GM19324 (cell line): ENCODE measurements around the gene RNF144A.
"Not testable (repeated sequence)": the region's sequence is repeated elsewhere in the genome, so short reads cannot be mapped to it uniquely, and the experiment has no call there.

Experiments used
- ATAC-seq: cut with Tn5 transposase; IDR thresholded peaks from one replicate; pipeline ENCODE4 v1.9.1; 2021; ENCODE audit warnings: mild to moderate bottlenecking, moderate library complexity; ENCODE audit not compliant: unreplicated experiment, low FRiP score

RNF144A gene

DNA sequence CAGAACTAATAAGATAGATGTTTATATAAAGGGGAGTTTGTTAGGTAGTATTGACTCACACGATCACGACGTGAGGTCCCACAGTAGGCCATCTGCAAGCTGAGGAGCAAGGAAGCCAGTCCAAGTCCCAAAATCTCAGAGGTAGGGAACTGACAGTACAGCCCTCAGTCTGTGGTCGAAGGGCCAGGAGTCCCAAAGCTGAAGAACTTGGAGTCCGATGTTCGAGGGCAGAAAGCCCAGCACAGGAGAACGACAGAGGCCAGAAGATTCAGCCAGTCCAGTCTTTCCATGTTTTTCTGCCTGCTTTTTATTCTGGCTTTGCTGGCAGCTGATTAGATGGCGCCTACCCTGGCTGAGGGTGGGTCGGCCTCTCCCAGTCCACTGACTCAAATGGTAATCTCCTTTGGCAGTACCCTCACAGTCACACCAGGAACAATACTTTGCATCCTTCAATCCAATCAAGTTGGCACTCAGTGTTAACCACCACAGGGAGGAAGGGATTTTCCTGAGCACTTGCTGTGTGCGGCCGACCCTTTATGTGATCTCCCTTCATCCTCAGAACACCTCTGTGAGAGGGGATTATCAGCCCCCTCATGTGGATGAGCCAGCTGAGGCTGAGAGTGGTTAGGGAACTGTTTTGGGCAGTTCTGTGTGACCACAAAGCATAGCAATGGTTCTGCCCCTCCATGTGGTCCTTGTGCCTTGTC is 78.3 kb downstream of the RNF144A start:
- no peak for ATAC-seq

DNA sequence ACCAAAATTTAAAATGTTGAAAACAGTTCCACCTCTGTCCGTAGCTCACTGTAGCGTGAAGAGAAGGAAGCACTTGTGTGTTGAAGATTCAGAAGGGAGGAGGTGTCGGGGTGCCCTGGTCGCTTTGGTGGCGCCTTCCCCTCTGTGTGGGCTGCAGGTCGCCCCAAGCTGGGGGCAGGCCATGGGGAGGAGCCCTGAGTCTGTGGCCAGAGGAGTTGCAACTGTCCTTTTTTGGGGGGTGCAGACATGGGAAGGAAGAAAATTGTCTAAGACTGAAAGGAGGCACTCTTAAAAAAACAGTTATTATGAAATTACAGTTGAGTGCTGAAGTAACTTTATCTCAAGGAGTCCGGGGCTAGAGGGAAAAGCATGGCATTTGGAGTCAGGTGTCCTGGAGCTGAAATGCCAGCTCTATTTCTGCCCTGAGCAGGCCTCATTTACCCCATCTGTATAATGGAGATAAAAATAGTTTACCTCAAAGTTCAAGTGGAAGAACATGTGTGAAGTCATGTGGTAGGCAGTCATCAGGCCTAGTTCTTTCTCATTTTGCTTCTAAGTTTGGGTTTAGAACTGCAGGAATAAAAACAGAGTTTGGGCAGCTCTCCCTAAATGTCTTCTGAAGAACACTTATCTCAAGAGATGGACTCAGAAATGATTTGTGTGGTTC is 82.1 kb downstream of the RNF144A start:
- peak; percentile 82 for ATAC-seq

DNA sequence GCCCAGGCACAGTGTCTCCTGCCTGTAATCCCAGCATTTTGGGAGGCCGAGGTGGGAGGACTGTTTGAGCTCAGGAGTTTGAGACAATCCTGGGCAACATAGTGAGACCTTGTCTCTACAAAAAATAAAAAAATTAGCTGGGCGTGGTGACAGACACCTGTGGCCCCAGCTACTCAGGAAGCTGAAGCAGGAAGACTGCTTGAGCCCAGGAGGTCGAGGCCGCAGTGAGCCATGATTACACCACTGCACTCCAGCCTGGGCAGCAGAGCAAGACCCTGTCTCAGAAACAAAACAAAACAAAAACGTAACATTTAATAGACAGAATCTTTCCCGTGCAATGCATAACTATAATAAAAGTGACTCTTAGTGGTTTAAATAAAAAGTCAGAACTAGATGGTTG is 84.2 kb downstream of the RNF144A start:
- not testable (repeated sequence) for ATAC-seq

DNA sequence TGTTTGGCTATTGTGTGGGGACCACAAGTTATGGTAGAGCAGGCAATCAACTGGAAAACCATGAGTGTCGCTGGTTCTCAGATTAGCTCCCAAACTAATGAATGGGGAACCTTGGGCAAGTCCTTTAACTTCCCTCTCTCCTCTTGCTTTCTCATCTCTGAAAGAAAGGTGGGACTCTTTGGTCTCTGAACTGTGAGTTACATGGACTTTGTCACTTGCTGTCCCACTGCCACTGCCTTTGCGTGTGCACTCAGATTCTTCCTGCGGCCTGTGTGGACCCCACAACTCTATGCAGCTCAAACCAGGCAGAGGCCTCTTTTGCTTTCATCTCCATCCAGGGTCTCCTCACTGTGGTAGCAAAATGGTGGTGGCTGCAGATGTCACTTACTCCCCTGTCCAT is 86.7 kb downstream of the RNF144A start:
- ATAC-seq = no peak

DNA sequence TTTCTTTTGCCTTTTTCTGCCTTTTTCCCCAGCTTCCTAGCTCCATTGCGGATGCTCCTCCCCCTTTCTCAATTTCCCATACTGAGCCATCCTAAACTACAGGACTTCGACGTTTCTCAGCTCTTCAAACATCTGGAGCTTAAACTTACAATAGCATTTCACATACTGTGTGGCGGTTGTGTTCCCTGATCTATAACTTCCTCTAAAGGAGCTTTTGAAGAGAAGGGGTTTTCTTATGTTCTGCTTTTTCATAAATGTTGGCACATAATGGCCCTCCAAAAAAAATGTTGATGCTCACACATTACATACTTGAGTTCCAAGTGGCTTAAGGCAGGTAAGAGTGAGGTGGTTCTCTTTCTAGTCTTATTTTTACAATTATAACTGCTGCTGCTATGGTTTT is 87.4 kb downstream of the RNF144A start:
- no peak for ATAC-seq

DNA sequence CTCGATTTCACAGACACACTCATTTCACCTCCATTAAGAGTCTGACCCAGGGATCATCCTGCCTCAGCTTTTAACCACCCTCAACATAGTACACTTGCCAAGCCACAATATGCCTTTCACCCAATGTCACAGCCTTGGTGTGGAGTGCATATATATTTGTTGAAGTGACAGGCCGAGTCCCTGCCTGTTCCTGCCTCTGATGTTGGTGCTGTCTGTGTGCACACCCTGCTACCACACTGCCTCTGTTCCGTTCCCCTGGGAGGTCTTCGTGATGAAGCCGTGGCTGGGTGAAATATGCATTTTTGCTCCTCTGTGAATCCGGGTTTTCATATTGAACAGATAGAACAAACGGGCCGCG is 90.3 kb downstream of the RNF144A start:
- ATAC-seq = no peak

DNA sequence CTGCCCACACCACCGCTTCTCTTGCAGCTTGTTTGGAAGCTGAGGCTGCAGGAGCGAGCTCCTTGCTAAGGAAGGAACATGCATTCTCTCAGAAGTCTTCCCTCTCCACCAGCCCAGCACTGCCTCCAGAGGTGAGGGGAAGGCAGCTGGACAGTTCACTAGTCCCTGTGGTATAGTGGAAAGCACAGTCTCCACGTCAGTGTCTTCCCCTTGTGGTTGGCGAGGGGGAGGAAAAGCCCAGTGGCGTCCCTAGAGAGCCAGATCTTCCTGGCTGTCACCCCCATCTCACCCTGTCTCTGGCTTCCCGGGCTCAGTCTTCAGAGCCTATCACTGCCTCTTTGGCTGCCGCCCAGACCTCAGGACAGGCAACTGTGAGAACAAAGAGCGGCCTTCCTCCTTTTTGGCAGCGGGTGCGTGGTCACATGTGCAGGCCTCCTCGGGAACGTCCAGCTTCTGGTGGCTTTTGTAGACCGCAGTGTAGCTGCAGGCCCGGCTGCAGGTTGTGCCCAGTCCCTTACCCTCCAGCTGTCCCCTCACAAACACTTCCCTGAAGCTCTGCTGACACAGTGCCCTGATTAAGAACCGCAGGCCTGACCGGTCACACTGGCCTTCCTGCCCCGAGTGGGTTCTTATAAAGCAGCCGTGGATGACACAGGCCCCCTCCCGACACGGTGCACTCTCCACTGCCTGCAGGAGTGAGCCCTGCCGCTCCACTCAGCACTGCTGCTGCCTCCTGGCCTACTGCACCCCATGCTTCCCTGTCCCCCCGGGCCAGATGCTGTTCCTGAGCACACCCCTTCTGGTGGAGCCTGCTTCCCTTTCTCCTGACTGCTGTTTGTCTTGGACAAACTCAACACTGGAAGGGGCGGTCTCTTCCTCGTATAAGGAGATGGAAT is 90.9 kb downstream of the RNF144A start:
- no peak for ATAC-seq

DNA sequence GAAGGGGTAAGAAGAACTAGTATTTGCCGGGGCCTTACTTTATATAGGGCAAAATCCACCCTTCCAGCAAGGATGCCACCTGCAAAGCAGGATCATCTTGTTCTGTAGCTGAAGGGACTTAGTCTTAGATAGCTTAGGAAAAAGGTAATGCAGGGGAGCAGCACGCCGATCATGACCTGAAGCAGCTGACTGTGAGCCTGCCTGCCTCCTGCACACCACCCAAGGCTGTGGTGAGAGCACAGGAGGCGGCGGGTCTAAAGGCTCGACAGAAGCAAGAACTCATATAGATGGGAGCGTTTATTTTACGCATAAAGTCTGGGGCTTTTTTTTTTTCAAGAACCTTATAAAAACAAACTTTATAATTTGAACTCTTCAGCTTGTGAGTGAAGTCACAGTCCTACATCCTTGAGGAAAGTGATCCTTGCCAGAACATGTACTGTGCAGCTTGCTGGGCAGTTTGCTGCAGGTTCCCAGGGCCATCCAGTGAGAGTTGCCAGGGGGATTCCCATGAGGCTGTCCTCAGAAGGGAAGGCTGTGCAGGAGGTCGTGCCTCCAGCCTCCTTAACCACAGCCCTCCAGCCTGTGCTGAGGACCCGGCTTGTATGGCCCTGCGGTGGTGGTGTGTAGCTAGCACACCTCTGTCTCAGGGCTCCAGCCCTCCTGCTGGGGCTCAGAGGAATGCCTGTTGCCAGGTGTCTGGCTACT is 92.1 kb downstream of the RNF144A start:
- no peak for ATAC-seq

DNA sequence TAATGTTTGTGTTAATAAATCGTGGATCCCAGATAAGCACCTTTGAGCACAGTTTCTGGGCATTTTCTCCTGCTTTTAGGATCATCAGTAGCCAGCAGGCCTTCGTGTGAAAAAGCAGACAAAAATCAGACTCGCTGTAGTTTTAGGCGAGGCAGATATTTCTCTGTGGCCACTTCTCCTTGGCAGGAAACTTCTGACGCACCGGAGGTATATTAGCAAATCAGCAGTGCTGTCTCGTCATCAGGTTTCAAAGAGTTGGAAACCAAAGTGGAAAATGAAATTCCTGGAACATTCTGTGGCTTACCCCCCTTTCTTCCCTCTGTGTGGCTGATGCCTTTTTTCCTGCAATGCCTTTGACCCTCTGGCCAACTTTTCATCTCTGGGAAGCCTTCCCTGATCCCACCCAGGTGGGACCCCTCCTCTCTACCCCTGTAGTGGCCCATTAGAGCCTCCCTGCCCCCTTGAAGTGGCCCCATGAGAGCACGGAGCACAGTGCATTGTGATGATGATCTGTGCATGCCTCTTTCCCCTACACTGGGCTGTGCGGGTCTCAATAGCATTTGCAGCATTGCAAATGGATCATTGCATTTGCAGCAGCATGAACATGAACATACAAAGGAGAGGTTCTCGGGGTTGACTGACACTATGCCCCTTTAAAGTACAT is 93.3 kb downstream of the RNF144A start:
- no peak for ATAC-seq

DNA sequence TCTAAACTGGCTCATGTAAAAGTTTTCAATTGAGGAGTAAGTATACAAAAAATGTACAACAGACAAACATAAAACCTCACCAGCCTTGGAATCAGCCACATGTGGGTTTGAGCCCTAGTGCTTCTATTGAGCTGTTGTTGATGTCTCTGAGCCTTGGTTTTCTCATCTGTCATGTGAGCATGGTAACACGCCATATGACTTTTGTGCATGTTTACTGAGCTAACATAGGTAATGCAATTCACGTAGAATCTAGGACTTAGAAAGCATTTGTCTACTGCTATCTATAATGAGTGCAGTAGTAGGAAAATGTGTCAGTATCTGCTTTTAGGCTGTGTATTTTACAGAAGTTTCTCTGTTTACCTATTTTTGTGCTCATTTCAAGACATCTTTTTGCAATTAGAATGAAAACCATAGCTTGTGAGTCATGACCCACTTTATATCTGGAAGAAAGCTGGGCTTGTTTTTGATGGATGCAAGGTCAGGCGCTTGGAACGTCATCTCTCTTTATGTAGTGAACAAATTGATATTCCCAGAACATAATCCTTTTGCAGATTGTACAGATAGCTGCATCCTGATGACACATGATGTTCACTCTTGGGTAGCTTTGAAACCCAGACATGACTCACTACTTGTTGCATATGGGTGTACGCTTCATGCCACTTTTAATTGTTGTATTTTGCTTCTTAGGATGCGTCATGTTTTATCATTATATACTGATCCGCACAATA is 94.3 kb downstream of the RNF144A start:
- no peak for ATAC-seq

DNA sequence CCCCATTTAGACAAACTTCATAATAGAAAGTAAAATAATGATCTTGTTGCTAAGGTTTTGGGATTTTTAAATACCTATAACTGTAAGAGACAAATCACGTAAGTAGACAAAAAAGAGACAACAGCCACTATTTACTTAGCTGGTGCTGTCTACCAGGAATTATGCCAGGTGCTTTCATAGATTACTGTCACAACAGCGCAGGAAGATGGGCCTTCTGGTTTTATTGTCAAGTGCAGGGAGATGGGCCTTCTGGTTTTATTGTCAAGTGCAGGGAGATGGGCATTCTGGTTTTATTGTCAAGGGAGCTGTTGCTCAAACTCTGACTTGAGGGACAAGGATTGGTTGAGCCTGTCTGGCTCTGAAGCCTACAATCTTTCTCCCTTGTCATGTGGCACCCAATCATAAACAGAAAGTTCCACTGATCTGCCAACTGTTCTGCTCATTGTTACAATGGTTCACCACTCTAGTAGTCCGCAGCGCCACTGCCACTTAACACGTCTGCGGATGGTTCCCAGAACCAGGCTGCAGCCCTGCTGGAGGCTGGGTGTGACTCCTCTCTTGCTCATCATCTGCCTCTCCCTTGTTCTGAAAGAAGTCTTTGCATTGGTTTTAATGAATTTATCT is 95.0 kb downstream of the RNF144A start:
- ATAC-seq = no peak

DNA sequence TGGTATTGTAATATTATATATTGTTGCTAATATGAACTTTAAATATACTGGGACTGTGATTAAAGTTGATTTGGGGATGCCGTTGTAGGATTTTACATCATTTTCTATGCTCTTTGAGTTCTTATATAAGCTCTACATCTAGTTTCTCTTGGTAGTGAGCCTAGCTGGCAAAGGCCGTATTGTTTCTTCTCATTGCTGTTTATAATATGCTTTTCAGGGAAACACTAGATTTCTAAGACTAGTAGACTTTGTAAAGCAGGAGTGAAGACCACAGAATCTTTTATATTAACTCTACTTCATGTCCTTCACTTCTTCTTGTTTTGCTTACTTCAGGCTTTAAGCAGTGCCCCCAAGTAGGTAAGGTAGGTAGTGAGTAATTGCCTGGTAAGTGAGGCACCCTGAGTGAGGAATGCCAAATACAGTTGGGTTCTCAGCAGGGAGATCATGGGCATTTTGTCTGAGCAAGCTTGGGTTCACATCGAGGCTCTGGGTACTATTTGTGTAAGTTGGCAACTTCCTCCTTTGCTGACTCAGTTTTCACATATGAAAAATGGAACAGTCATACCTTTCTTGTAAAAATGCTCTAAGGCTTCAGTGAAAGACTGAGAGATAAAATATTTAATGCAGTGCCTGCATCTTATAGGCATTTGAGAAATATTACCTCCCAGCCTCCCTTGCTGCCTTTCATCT is 96.4 kb downstream of the RNF144A start:
- no peak for ATAC-seq

DNA sequence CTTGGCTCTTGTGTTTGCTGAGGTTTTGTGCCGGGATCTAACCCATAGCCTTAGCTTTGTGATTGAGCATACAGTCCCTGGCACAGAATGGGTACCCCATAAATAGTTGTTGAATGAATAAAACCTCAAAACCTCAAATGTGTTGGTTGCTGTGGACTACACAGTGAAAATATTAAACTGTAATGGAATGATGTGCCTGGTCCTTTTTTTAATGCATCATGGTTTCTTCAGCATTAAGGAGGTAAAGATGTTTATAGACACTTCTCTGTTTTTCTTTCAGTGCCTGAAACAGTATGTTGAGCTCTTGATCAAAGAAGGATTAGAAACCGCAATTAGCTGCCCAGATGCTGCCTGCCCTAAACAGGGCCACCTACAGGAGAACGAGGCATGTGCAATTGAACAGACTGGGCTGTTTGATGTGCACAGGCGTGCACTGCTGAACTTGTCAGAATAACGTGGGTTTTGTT is 97.0 kb downstream of the RNF144A start:
- ATAC-seq = no peak

DNA sequence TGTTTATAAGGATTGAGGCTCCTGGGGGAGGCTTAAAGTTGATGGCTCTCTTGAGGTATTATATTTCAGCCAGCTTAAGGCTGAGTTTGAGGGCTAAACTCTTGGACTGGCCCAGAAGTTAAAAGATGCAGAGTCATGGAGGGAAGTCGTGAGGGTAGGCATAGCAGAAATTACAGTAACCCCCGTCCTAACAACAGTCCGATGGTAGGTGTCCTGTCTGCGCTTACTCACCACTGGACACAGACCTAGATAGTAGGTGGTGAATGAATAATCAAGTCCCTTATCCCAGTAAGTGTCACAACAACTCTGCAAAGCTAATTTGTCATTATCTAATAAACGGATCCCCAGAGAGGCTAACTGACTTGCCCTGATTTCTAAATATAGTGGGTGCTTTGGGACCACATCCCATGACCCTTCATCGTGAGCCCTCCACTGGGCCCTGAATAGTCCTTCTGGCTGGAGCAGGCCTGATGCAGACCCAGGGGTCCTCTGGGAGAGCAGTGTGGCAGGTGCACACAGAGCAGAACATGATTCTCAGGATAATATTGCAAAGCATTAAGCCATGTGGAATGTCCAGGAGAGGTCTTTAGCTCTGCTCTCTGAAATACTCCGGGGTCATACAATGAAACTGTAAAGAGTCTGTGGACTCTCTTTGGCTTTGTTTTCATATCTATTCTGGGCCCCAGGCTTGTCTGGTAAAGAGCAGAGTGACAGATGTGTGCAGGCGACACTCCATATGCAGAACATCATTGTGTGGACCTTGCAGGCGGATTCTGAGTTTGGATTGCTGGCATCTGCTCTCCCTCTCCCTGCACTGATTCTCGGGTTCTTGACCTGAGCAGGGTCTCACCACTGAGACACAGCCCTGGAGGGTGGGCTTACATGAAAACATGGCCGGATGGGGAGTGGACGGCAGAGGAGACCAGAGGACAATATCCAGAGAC is 98.1 kb downstream of the RNF144A start:
- ATAC-seq = no peak

DNA sequence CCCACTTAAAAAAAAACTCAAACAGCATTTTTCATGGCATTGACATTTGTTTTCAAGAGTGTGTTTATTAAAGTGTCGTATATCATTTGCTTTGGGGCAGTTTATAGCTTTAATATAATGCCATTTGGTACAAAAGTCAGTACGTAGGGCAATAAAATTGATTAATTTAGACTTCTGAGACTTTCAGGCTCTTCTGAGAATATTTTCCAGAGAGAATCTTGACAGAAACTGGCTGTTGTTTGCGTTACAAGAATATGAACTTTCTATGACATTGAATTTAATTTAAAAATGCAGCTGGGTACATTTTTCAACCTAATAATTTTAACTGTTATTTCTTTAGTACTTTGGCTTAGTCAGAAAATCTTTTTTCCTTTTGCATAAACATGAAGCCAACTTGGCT is 98.9 kb downstream of the RNF144A start:
- no peak for ATAC-seq

DNA sequence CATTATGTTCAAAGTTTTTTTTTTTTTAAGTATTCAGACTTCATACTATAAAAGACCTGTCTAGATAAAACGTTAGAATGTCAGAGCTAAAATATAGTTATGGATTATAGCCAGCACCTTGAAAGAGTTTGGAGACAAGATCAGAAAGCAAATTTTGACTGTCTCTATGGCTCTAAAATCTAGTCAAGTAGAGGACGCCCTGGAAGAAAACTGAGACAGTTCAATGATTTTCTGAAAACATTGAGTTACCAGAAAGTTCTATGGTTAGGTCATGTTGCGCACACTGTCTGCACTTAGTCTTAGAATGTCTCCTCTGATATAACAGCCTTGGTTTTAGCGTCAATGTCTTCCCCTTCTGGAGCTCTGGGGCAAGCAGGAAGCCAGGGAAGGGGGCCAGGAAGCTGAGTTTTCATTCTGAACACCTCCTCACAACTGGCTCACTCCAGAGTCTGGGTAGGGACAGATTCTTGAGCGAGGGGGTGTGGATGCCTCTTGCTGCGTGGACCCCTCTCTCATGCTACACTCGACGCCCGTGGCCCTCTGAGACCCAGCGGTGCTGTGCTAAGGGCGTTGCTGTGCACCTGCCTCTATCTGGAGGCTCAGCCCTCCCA is 99.5 kb downstream of the RNF144A start:
- no peak for ATAC-seq

DNA sequence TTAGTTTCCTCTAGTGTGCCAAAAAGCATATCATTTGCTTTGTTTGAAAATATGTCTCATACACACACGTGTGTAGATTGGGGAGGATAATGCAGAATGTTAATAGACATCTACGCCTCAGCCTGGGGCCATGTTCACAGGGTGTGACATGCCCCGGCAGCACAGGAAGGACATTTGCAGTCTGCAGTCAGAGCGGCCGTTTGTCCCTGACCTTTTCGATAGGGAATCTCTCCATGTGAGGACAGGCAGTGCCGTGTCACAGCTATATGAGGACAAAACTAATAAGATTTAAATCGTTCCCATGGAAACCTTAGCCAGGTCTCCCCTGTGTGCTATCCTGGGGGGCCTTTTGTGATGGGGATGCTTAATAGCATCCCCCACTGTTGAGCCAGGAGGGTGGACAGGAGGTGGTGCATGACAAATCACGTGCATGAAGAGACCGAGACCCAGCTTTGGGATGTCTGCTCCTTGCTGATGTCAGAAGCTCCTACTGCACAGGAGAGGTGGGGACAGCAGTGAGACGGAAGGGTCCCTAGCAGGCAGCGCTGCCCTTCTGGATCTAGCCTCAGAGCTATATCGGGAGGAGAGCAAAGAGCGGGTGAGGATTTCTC is 100.6 kb downstream of the RNF144A start:
- no peak for ATAC-seq
